Trophoblast cell (in vitro differentiated cells and primary cell): ENCODE results near the gene IGFBP3.
A peak's percentile ranks its signal among the peaks of the same experiment; 100 is the strongest.

Experiments
- DNase-seq, 2 donors: peaks; one replicate each; pipeline ENCODE4 v3.0.0-alpha.2; 2016
- H2AFZ ChIP-seq: 2 replicates; pipeline ENCODE4 v1.6.1; 2013; ENCODE audit warnings: low read length, moderate library complexity, mild to moderate bottlenecking; ENCODE audit not compliant: insufficient read depth, poor library complexity
- H2AK5ac ChIP-seq: 2 replicates; pipeline ENCODE4 v1.6.1; 2013; ENCODE audit warnings: mild to moderate bottlenecking, low read length
- H2BK120ac ChIP-seq: 2 replicates; pipeline ENCODE4 v1.6.1; 2013; ENCODE audit warnings: low read length, mild to moderate bottlenecking, moderate library complexity; ENCODE audit not compliant: insufficient read depth, poor library complexity
- H2BK12ac ChIP-seq: 2 replicates; pipeline ENCODE4 v1.6.1; 2013; ENCODE audit warnings: mild to moderate bottlenecking, low read length, moderate library complexity
- H2BK5ac ChIP-seq: 2 replicates; pipeline ENCODE4 v1.6.1; 2013; ENCODE audit warnings: low read length, low read depth, moderate library complexity, mild to moderate bottlenecking; ENCODE audit not compliant: poor library complexity
- H3K14ac ChIP-seq: 2 replicates; pipeline ENCODE4 v1.6.1; 2013; ENCODE audit warnings: mild to moderate bottlenecking, low read length
- H3K18ac ChIP-seq: 2 replicates; pipeline ENCODE4 v1.6.1; 2013; ENCODE audit warnings: mild to moderate bottlenecking, low read length
- H3K23ac ChIP-seq: 2 replicates; pipeline ENCODE4 v1.6.1; 2013; ENCODE audit warnings: low read length
- H3K27ac ChIP-seq: 2 replicates; pipeline ENCODE4 v1.5.1; 2013; ENCODE audit warnings: low read depth, mild to moderate bottlenecking, inconsistent platforms, low read length, moderate library complexity
- H3K27me3 ChIP-seq: 2 replicates; pipeline ENCODE4 v1.6.1; 2013; ENCODE audit warnings: inconsistent platforms, mild to moderate bottlenecking, low read length, moderate library complexity; ENCODE audit not compliant: insufficient read depth
- H3K36me3 ChIP-seq, 2 experiments: 1 replicate in 1 of 2; 2 replicates in 1 of 2; pipeline ENCODE4 v1.6.1; 2013; ENCODE audit warnings: low read length in 2 of 2, mild to moderate bottlenecking in 2 of 2, moderate library complexity in 1 of 2; ENCODE audit not compliant: insufficient read depth in 2 of 2, control insufficient read depth in 1 of 2
- H3K4ac ChIP-seq: 2 replicates; pipeline ENCODE4 v1.6.1; 2013; ENCODE audit warnings: low read depth, mild to moderate bottlenecking, low read length, moderate library complexity
- H3K4me1 ChIP-seq, 2 experiments: 1 replicate in 1 of 2; 2 replicates in 1 of 2; pipeline ENCODE4 v1.6.1; 2013; ENCODE audit warnings: low read length in 2 of 2, mild to moderate bottlenecking in 2 of 2, moderate library complexity in 1 of 2; ENCODE audit not compliant: insufficient read depth in 2 of 2, control insufficient read depth in 1 of 2
- H3K4me2 ChIP-seq: 2 replicates; pipeline ENCODE4 v1.6.1; 2013; ENCODE audit warnings: inconsistent platforms, mild to moderate bottlenecking, low read length, moderate library complexity
- H3K4me3 ChIP-seq: 2 replicates; pipeline ENCODE4 v1.5.1; 2013; ENCODE audit warnings: mild to moderate bottlenecking, low read depth, low read length, inconsistent platforms
- H3K79me1 ChIP-seq: one replicate; pipeline ENCODE4 v1.6.1; 2013; ENCODE audit warnings: low read length
- H3K79me2 ChIP-seq: 2 replicates; pipeline ENCODE4 v1.6.1; 2013; ENCODE audit warnings: low read length, mild to moderate bottlenecking; ENCODE audit not compliant: control insufficient read depth, insufficient read depth, poor library complexity
- H3K9ac ChIP-seq: 2 replicates; pipeline ENCODE4 v1.6.1; 2013; ENCODE audit warnings: mild to moderate bottlenecking, low read length
- H3K9me3 ChIP-seq: 2 replicates; pipeline ENCODE4 v1.6.1; 2013; ENCODE audit warnings: low read depth, mild to moderate bottlenecking, control low read depth, inconsistent platforms, low read length; ENCODE audit not compliant: insufficient read depth
- H4K12ac ChIP-seq: 2 replicates; pipeline ENCODE4 v1.6.1; 2013; ENCODE audit warnings: low read depth, mild to moderate bottlenecking, low read length, moderate library complexity
- H4K8ac ChIP-seq: 2 replicates; pipeline ENCODE4 v1.6.1; 2013; ENCODE audit warnings: low read depth, mild to moderate bottlenecking, low read length, moderate library complexity
- H4K91ac ChIP-seq: one replicate; pipeline ENCODE4 v1.6.1; 2013; ENCODE audit warnings: low read depth, mild to moderate bottlenecking, low read length, moderate library complexity
- WGBS: extraction: QIAGEN DNeasy Blood & Tissue Kit; methylation state at CpG from one replicate; pipeline ENCODE4 v1.1.7; 2013; ENCODE audit warnings: missing lambda C conversion rate; ENCODE audit not compliant: insufficient read length, insufficient coverage; ENCODE audit errors: extremely low coverage; 5-methylcytosine and 5-hydroxymethylcytosine counted together

Gene IGFBP3

GRCh38 chr7:45873355-45873754, 47.7 kb downstream of the IGFBP3 start:
- Histone ChIP-seq H3K4ac (no peak overlapping the region), H3K4me3 (no peak overlapping the region), H2BK120ac (no peak overlapping the region), H3K27me3 (no peaks in the 10 kb centered on the region), H3K79me1 (peaks cover 1% of the 10 kb centered on the region), H2AK5ac (no peak overlapping the region), H3K14ac (no peak overlapping the region), H2BK12ac (no peak overlapping the region), H4K8ac (no peak overlapping the region), H2BK5ac (no peak overlapping the region), H3K79me2 (no peaks in the 10 kb centered on the region), H3K23ac (no peak overlapping the region), H3K4me2 (no peak overlapping the region), H2AFZ (no peak overlapping the region), H3K27ac (no peak overlapping the region), H4K91ac (no peak overlapping the region), H3K9me3 (peaks cover 4% of the 10 kb centered on the region), H3K36me3 (no peaks in the 10 kb centered on the region), H3K18ac (no peak overlapping the region), H4K12ac (no peak overlapping the region), H3K4me1 (peaks cover 2% of the 10 kb centered on the region in 2 experiments), H3K9ac (no peak overlapping the region)
- no CpG with 5 or more reads among the region's 6 CpGs for WGBS
- DNase-seq: no peak

GRCh38 chr7:45873035-45873354, 48.1 kb downstream of the IGFBP3 start, which contains the start of gene CCDC201:
CCDC201 (minus strand) TSS chr7:45873082; CDS start chr7:45873007, 75 bp downstream.
- Histone ChIP-seq H3K14ac (no peak within 1 kb of the TSS), H4K91ac (no peak within 1 kb of the TSS), H3K4me2 (no peak within 1 kb of the TSS), H3K4me1 (peaks cover 2 to 3% of the 10 kb centered on the region in 2 experiments), H2AK5ac (no peak within 1 kb of the TSS), H3K79me1 (peaks cover 3% of the 10 kb centered on the region), H3K27me3 (no peaks in the 10 kb centered on the region), H2BK12ac (no peak within 1 kb of the TSS), H2AFZ (no peak within 1 kb of the TSS), H3K36me3 (no peaks in the 10 kb centered on the region), H4K12ac (no peak within 1 kb of the TSS), H3K4ac (no peak within 1 kb of the TSS), H2BK120ac (no peak within 1 kb of the TSS), H2BK5ac (no peak within 1 kb of the TSS), H3K9me3 (peaks cover under 1% of the 10 kb centered on the region), H3K23ac (no peak within 1 kb of the TSS), H3K79me2 (no peaks in the 10 kb centered on the region), H3K4me3 (no peak within 1 kb of the TSS), H4K8ac (no peak within 1 kb of the TSS), H3K18ac (no peak within 1 kb of the TSS), H3K9ac (no peak within 1 kb of the TSS), H3K27ac (no peak within 1 kb of the TSS)
- no CpG with 5 or more reads among the region's 7 CpGs for WGBS
- DNase-seq: no peak

GRCh38 chr7:45872116-45873034, 48.7 kb downstream of the IGFBP3 start:
- no peak overlapping the region for H4K91ac ChIP-seq
- H2AFZ ChIP-seq: no peak overlapping the region
- DNase-seq: peak in 1 of 2 donors; percentile 28
- no peaks in the 10 kb centered on the region for H3K27me3 ChIP-seq
- H3K9me3 ChIP-seq: no peaks in the 10 kb centered on the region
- H2BK5ac ChIP-seq: no peak overlapping the region
- H2AK5ac ChIP-seq: no peak overlapping the region
- no peak overlapping the region for H4K12ac ChIP-seq
- H3K18ac ChIP-seq: no peak overlapping the region
- no peaks in the 10 kb centered on the region for H3K79me2 ChIP-seq
- no peak overlapping the region for H3K4ac ChIP-seq
- no peak overlapping the region for H2BK120ac ChIP-seq
- peaks cover 3% of the 10 kb centered on the region for H3K79me1 ChIP-seq
- H3K23ac ChIP-seq: no peak overlapping the region
- H3K4me3 ChIP-seq: no peak overlapping the region
- H2BK12ac ChIP-seq: no peak overlapping the region
- no peak overlapping the region for H4K8ac ChIP-seq
- WGBS: no CpG with 5 or more reads among the region's 10 CpGs
- no peak overlapping the region for H3K14ac ChIP-seq
- H3K27ac ChIP-seq: no peak overlapping the region
- no peaks in the 10 kb centered on the region for H3K36me3 ChIP-seq
- H3K4me1 ChIP-seq: peaks cover 2 to 3% of the 10 kb centered on the region in 2 experiments
- H3K9ac ChIP-seq: no peak overlapping the region
- H3K4me2 ChIP-seq: no peak overlapping the region

- WGBS: no CpG with 5 or more reads among the region's 4 CpGs
- no peak overlapping the region for H3K23ac ChIP-seq
- H3K4me3 ChIP-seq: no peak overlapping the region
- no peak overlapping the region for H3K27ac ChIP-seq
- no peak overlapping the region for H3K4me2 ChIP-seq
- no peaks in the 10 kb centered on the region for H3K79me2 ChIP-seq
- H2BK120ac ChIP-seq: peak overlapping the region; percentile 58
- no peak overlapping the region for H2AK5ac ChIP-seq
- no peak overlapping the region for H4K91ac ChIP-seq
- H3K79me1 ChIP-seq: peaks cover 3% of the 10 kb centered on the region
- no peak overlapping the region for H3K9ac ChIP-seq
- no peak overlapping the region for H3K4ac ChIP-seq
- H2BK5ac ChIP-seq: no peak overlapping the region
- H3K36me3 ChIP-seq: no peaks in the 10 kb centered on the region
- peak; percentile 54 to 71 for DNase-seq
- H3K14ac ChIP-seq: no peak overlapping the region
- H4K8ac ChIP-seq: no peak overlapping the region
- no peak overlapping the region for H3K18ac ChIP-seq
- no peaks in the 10 kb centered on the region for H3K27me3 ChIP-seq
- H4K12ac ChIP-seq: no peak overlapping the region
- no peak overlapping the region for H2AFZ ChIP-seq
- no peak overlapping the region for H2BK12ac ChIP-seq
- no peaks in the 10 kb centered on the region for H3K9me3 ChIP-seq
- H3K4me1 ChIP-seq: peaks cover 3 to 4% of the 10 kb centered on the region in 2 experiments
Measured at GRCh38 chr7:45869426-45869825, 51.6 kb downstream of the IGFBP3 start.
